Activated CD4-positive, alpha-beta T cell treated with anti-CD3 and anti-CD28 coated beads for 4 hours (primary cell): Measurements from ENCODE around the gene TNRC6B.
A peak's percentile ranks its signal among the peaks of the same experiment; 100 is the strongest.

Source experiments
- DNase-seq, 2 donors: peaks; one replicate each; pipeline ENCODE4 v3.0.0-alpha.2; 2020

Gene TNRC6B

GRCh38 chr22:40329466-40329865 is 151.7 kb downstream of the TNRC6B start:
- DNase-seq, result no peak

GRCh38 chr22:40330086-40330485 is 152.4 kb downstream of the TNRC6B start:
- DNase-seq, result no peak

- DNase-seq, result no peak
These were observed 152.9 kb downstream of the TNRC6B start for GRCh38 chr22:40330615-40331014.

- DNase-seq, result no peak
These were observed 154.0 kb downstream of the TNRC6B start for GRCh38 chr22:40331706-40332105.

GRCh38 chr22:40332319-40332781 is 154.6 kb downstream of the TNRC6B start:
- peak in 1 of 2 donors; percentile 18 for DNase-seq

GRCh38 chr22:40334060-40334459 is 156.3 kb downstream of the TNRC6B start:
- no peak for DNase-seq

GRCh38 chr22:40334899-40335298 is 157.2 kb downstream of the TNRC6B start:
- DNase-seq, result no peak

- no peak for DNase-seq
These were observed 157.6 kb downstream of the TNRC6B start for GRCh38 chr22:40335358-40335757.

GRCh38 chr22:40340044-40340443 is 162.3 kb downstream of the TNRC6B start:
- no peak for DNase-seq

- no peak for DNase-seq
These were observed 163.9 kb downstream of the TNRC6B start for GRCh38 chr22:40341604-40342003.

GRCh38 chr22:40342521-40342920 is 164.8 kb downstream of the TNRC6B start:
- no peak for DNase-seq

- peak; percentile 36 for DNase-seq
These were observed 167.5 kb downstream of the TNRC6B start for GRCh38 chr22:40345271-40345670.

GRCh38 chr22:40345815-40346184 is 168.1 kb downstream of the TNRC6B start:
- DNase-seq, result peak; percentile 62 to 65

GRCh38 chr22:40346185-40347118 is 168.7 kb downstream of the TNRC6B start, which contains the start of gene ADSL:
Gene ADSL, plus strand, starts transcription at chr22:40346500. Its CDS starts 59 bp downstream, at chr22:40346559.
- DNase-seq, result peak; percentile 79 to 84

- DNase-seq, result no peak
These were observed 169.6 kb downstream of the TNRC6B start for GRCh38 chr22:40347300-40347699.

GRCh38 chr22:40348025-40348658 is 170.4 kb downstream of the TNRC6B start:
- DNase-seq, result peak; percentile 61 to 69

- DNase-seq, result no peak
These were observed 175.0 kb downstream of the TNRC6B start for GRCh38 chr22:40352763-40353162.

GRCh38 chr22:40361100-40361499 is 183.4 kb downstream of the TNRC6B start:
- DNase-seq, result no peak

- no peak for DNase-seq
These were observed 185.3 kb downstream of the TNRC6B start for GRCh38 chr22:40363059-40363458.

- no peak for DNase-seq
These were observed 186.7 kb downstream of the TNRC6B start for GRCh38 chr22:40364431-40364830.

GRCh38 chr22:40366068-40366467 is 188.3 kb downstream of the TNRC6B start:
- no peak for DNase-seq

GRCh38 chr22:40367342-40367741 is 189.6 kb downstream of the TNRC6B start:
- DNase-seq, result no peak

- no peak for DNase-seq
These were observed 190.3 kb downstream of the TNRC6B start for GRCh38 chr22:40368016-40368415.

- no peak for DNase-seq
These were observed 191.1 kb downstream of the TNRC6B start for GRCh38 chr22:40368836-40369235.
